Gastroesophageal sphincter (tissue), 3 donors: ENCODE measurements around the gene ALDH1L1.

Experiments
- EP300 ChIP-seq: sonication (generic); formaldehyde crosslinking; IDR thresholded peaks from one replicate; pipeline ENCODE4 v1.6.1; 2017; ENCODE audit warnings: antibody characterized with exemption, mild to moderate bottlenecking
- POLR2A ChIP-seq, 2 donors: fragments of 450-650 bp; IDR thresholded peaks; one replicate each; pipeline ENCODE4 v1.6.1; 2017; ENCODE audit warnings: antibody characterized with exemption in 2 of 2, mild to moderate bottlenecking in 2 of 2, moderate library complexity in 1 of 2
- TF ChIP-seq, protein P1 (sequence below), 4 experiments: fragments of 200-600 bp in 2 of 4; fragments of 450-650 bp in 2 of 4; sonication (generic) in 1 of 4; IDR thresholded peaks; one replicate each; pipeline ENCODE4 v1.5.1; 2017 to 2019; ENCODE audit warnings: antibody characterized with exemption in 4 of 4, mild to moderate bottlenecking in 2 of 4, moderate library complexity in 2 of 4

DNA sequence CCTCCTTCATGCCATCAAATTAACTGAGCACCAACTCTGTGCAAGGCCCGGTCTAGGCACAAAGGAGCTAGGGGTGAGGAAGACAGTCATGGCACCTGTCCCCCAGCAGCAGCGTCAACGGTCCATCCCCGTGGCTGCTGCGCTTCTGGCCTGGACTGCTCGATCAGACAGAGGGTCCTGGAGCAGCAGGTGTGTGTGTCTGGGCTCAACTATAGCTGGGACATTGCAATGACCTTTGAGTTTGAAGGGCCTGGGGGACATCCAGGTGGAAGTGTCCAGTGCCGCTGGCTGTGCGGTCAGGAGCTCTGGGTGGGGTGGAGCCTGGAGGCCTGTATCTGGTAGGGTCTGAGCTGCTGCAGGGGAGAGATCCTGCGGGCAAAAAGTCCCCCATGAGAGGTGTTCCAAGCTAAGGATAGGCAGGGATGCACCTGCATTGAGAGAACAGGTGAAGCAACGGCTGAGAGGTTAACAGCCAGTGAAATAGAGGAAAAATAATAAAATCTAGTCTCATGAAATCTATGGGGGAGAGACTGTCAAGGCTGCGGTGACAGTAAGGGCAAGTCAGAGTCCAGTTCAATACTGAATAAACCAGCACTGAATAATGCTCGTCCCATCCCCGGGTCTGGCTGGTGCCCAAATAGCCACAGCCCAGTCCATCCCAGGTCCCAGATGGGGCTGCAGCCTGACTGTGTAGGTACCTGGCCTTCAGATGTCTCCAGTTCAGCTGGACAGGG lies 71.1 kb downstream of the ALDH1L1 start:
- TF ChIP-seq, protein P1, sequence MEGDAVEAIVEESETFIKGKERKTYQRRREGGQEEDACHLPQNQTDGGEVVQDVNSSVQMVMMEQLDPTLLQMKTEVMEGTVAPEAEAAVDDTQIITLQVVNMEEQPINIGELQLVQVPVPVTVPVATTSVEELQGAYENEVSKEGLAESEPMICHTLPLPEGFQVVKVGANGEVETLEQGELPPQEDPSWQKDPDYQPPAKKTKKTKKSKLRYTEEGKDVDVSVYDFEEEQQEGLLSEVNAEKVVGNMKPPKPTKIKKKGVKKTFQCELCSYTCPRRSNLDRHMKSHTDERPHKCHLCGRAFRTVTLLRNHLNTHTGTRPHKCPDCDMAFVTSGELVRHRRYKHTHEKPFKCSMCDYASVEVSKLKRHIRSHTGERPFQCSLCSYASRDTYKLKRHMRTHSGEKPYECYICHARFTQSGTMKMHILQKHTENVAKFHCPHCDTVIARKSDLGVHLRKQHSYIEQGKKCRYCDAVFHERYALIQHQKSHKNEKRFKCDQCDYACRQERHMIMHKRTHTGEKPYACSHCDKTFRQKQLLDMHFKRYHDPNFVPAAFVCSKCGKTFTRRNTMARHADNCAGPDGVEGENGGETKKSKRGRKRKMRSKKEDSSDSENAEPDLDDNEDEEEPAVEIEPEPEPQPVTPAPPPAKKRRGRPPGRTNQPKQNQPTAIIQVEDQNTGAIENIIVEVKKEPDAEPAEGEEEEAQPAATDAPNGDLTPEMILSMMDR (IDR thresholded peaks at IDR 0.05): no peak
- TF ChIP-seq POLR2A (IDR thresholded peaks at IDR 0.05) (no peak), EP300 (no peak)
